ENCODE results near the gene EVA1A. TPM values are rescaled to one million over a fixed set of nuclear protein-coding genes. Genes with fewer than 3 reads are reported as not detected.

The EVA1A gene
- polyA plus RNA-seq, 3 donors = not detected

- Histone ChIP-seq H3K79me2 (ENCODE audit: insufficient read depth, low read length) (no peaks in the 10 kb centered on the region), H4K20me1 (ENCODE audit: insufficient read depth, low read length) (no peaks in the 10 kb centered on the region), H3K4me3 (replicated peaks in 1 of 3; ENCODE audit: low read depth in 2 of 3, low read length in 3 of 3) (no peak overlapping the region), H3K4me2 (replicated peaks; ENCODE audit: extremely low read depth, low read length, poor library complexity, severe bottlenecking) (no peak overlapping the region), H3K9me3 (replicated peaks in 1 of 2; ENCODE audit: control insufficient read depth in 1 of 2, insufficient read depth in 1 of 2, low read length in 2 of 2) (no peaks in the 10 kb centered on the region), H3K27me3 (ENCODE audit: control insufficient read depth in 2 of 2, insufficient read depth in 2 of 2, low read length in 2 of 2) (no peaks in the 10 kb centered on the region), H3K4me1 (ENCODE audit: control insufficient read depth in 1 of 2, insufficient read depth in 2 of 2, low read length in 2 of 2) (no peaks in the 10 kb centered on the region), H2AFZ (ENCODE audit: insufficient read depth, low read depth, low read length, poor library complexity, severe bottlenecking) (no peak overlapping the region), H3K9ac (ENCODE audit: insufficient read depth, low read length, poor library complexity, severe bottlenecking) (no peak overlapping the region), H3K36me3 (replicated peaks in 1 of 2; ENCODE audit: control insufficient read depth in 1 of 2, insufficient read depth in 2 of 2, low read length in 2 of 2) (no peaks in the 10 kb centered on the region), H3K27ac (ENCODE audit: low read depth in 1 of 2, low read length in 2 of 2) (no peak overlapping the region)
- DNase-seq = no peak
- no peak for TF ChIP-seq CTCF (IDR thresholded peaks at IDR 0.05)
- H3K36me3 Mint-ChIP-seq = no peaks in the 10 kb centered on the region
- no CpG with 5 or more reads among the region's 1 CpG for WGBS (ENCODE audit: insufficient coverage)
- no peak overlapping the region for H3K27ac Mint-ChIP-seq
- no peaks in the 10 kb centered on the region for H3K4me1 Mint-ChIP-seq
- peaks cover 1 to 12% (median 1%) of the 10 kb centered on the region in 3 donors for H3K27me3 Mint-ChIP-seq (ENCODE audit: low read depth in 3 of 3)
- peaks cover 0 to 10% (median 2%) of the 10 kb centered on the region in 7 donors for H3K9me3 Mint-ChIP-seq
- intact Hi-C loops (cut with micrococcal nuclease) = no loop called here
- H3K4me3 Mint-ChIP-seq = no peak overlapping the region
These were observed 19.4 kb upstream of the EVA1A start for GRCh38 chr2:75580156-75580555.

GRCh38 chr2:75579186-75579585, 18.4 kb upstream of the EVA1A start:
- Mint-ChIP-seq H3K4me3 (no peak overlapping the region), H3K36me3 (no peaks in the 10 kb centered on the region), H3K27ac (no peak overlapping the region), H3K9me3 (peaks cover 0 to 10% (median 2%) of the 10 kb centered on the region in 7 donors), H3K27me3 (ENCODE audit: low read depth in 3 of 3) (peaks cover 1 to 10% (median 1%) of the 10 kb centered on the region in 3 donors), H3K4me1 (no peaks in the 10 kb centered on the region)
- Histone ChIP-seq H4K20me1 (ENCODE audit: insufficient read depth, low read length) (no peaks in the 10 kb centered on the region), H3K27me3 (ENCODE audit: control insufficient read depth in 2 of 2, insufficient read depth in 2 of 2, low read length in 2 of 2) (no peaks in the 10 kb centered on the region), H2AFZ (ENCODE audit: insufficient read depth, low read depth, low read length, poor library complexity, severe bottlenecking) (no peak overlapping the region), H3K4me1 (ENCODE audit: control insufficient read depth in 1 of 2, insufficient read depth in 2 of 2, low read length in 2 of 2) (no peaks in the 10 kb centered on the region), H3K9me3 (replicated peaks in 1 of 2; ENCODE audit: control insufficient read depth in 1 of 2, insufficient read depth in 1 of 2, low read length in 2 of 2) (no peaks in the 10 kb centered on the region), H3K27ac (ENCODE audit: low read depth in 1 of 2, low read length in 2 of 2) (no peak overlapping the region), H3K36me3 (replicated peaks in 1 of 2; ENCODE audit: control insufficient read depth in 1 of 2, insufficient read depth in 2 of 2, low read length in 2 of 2) (no peaks in the 10 kb centered on the region), H3K4me3 (replicated peaks in 1 of 3; ENCODE audit: low read depth in 2 of 3, low read length in 3 of 3) (no peak overlapping the region), H3K4me2 (replicated peaks; ENCODE audit: extremely low read depth, low read length, poor library complexity, severe bottlenecking) (no peak overlapping the region), H3K79me2 (ENCODE audit: insufficient read depth, low read length) (no peaks in the 10 kb centered on the region), H3K9ac (ENCODE audit: insufficient read depth, low read length, poor library complexity, severe bottlenecking) (no peak overlapping the region)
- no peak for DNase-seq
- intact Hi-C loops (cut with micrococcal nuclease) = no loop called here
- no peak for TF ChIP-seq CTCF (IDR thresholded peaks at IDR 0.05)

All from CD14-positive monocyte (primary cell).